Fibroblast of villous mesenchyme (primary cell): Measurements from ENCODE around the gene ABRACL. TPM values are rescaled to one million over a fixed set of nuclear protein-coding genes. Genes with fewer than 3 reads are reported as not detected.

ENCODE experiments used
- DNase-seq: peaks from one replicate; pipeline ENCODE4 v3.0.0-alpha.2; 2010; ENCODE audit warnings: low read depth
- H3K4me3 ChIP-seq: 2 replicates; pipeline ENCODE4 v1.5.1; 2011; ENCODE audit warnings: low read depth, mild to moderate bottlenecking, low read length
- CTCF ChIP-seq: IDR thresholded peaks from 2 replicates; pipeline ENCODE4 v1.5.1; 2012; ENCODE audit warnings: low read depth, mild to moderate bottlenecking, low read length; ENCODE audit not compliant: insufficient read depth
- total RNA-seq: library from RNA; depleted of rRNA; stranded (reverse); fragments of >200 nt; gene quantifications from 2 replicates; pipeline ENCODE4 v1.2.3, GENCODE V29; 2012

Gene ABRACL
- total RNA-seq, 1 donor = 54.4 TPM

GRCh38 chr6:138996524-138996923 lies 32.0 kb upstream of the ABRACL start:
- no peak for TF ChIP-seq CTCF
- H3K4me3 ChIP-seq = no peak overlapping the region
- DNase-seq = no peak

DNA sequence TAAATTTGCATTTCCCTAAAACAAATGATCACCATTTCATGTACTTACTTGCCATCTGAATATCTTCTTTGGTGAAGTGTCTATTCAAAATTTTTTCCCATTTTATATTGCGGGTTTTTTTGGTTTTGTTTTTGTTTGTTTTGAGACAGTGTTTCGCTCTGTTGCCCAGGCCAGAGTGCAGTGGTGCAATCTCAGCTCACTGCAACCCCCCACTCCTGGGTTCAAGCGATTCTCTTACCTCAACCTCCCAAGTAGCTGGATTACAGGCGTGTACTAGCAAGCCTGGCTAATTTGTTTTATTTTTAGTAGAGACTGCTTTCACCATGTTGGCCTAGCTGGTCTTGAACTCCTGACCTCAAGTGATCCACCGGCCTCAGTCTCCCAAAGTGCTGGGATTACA lies 31.4 kb upstream of the ABRACL start:
- DNase-seq = no peak
- no peak overlapping the region for H3K4me3 ChIP-seq
- no peak for TF ChIP-seq CTCF

- H3K4me3 ChIP-seq = no peak overlapping the region
- DNase-seq = no peak
- TF ChIP-seq CTCF = no peak
Measured at GRCh38 chr6:138999949-139000725, 28.4 kb upstream of the ABRACL start.

- no peak for TF ChIP-seq CTCF
- no peak for DNase-seq
- H3K4me3 ChIP-seq = no peak overlapping the region
Measured at GRCh38 chr6:139003751-139004150, 24.8 kb upstream of the ABRACL start.

- H3K4me3 ChIP-seq = no peak overlapping the region
- DNase-seq = no peak
Measured at GRCh38 chr6:139006477-139006876, 22.1 kb upstream of the ABRACL start.

GRCh38 chr6:139007428-139007827 lies 21.1 kb upstream of the ABRACL start:
- DNase-seq = no peak
- H3K4me3 ChIP-seq = no peak overlapping the region
- no peak for TF ChIP-seq CTCF

More at GRCh38 chr6:139006477-139006876, 22.1 kb upstream of the ABRACL start:
- no peak for TF ChIP-seq CTCF

DNA sequence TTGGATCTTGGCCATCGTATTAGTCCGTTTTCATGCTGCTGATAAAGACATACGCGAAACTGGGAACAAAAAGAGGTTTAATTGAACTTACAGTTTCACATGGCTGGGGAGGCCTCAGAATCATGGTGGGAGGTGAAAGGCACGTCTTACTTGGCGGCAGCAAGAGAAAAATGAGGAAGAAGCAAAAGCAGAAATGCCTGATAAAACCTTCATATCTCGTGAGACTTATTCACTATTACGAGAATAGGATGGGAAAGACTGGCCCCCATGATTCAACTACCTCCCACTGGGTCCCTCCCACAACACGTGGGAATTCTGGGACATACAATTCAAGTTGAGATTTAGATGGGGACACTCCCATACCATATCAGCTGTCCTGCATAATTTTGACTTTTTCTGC lies 20.4 kb upstream of the ABRACL start:
- TF ChIP-seq CTCF = no peak
- DNase-seq = no peak
- no peak overlapping the region for H3K4me3 ChIP-seq
